Measurements from ENCODE around the gene AURKAIP1.

Gene AURKAIP1

GRCh38 chr1:1332774-1333480, 42.1 kb downstream of the AURKAIP1 start:
- DNase-seq (ENCODE audit: low read depth): no peak

GRCh38 chr1:1332031-1332755, 42.8 kb downstream of the AURKAIP1 start:
- no peak for DNase-seq (ENCODE audit: low read depth)

GRCh38 chr1:1331068-1331965, 43.7 kb downstream of the AURKAIP1 start, which contains the start of gene TAS1R3:
Gene TAS1R3, plus strand, starts transcription at chr1:1331280. Its CDS starts 66 bp downstream, at chr1:1331346.
- no peak for DNase-seq (ENCODE audit: low read depth)

- DNase-seq (ENCODE audit: low read depth): no peak
Measured at GRCh38 chr1:1330366-1331067, 44.5 kb downstream of the AURKAIP1 start.

- no peak for DNase-seq (ENCODE audit: low read depth)
Measured at GRCh38 chr1:1329304-1330210, 45.5 kb downstream of the AURKAIP1 start.

- DNase-seq (ENCODE audit: low read depth): no peak
Measured at GRCh38 chr1:1328254-1328653, 46.8 kb downstream of the AURKAIP1 start.

GRCh38 chr1:1327291-1327690, 47.7 kb downstream of the AURKAIP1 start:
- no peak for DNase-seq (ENCODE audit: low read depth)

- DNase-seq (ENCODE audit: low read depth): no peak
Measured at GRCh38 chr1:1326075-1326605, 48.9 kb downstream of the AURKAIP1 start.

GRCh38 chr1:1325288-1326074, 49.5 kb downstream of the AURKAIP1 start:
- DNase-seq (ENCODE audit: low read depth): no peak

- peak; percentile 95 for DNase-seq (ENCODE audit: low read depth)
Measured at GRCh38 chr1:1324524-1325287, 50.3 kb downstream of the AURKAIP1 start, which contains the start of the genes CPTP and INTS11. Gene CPTP, plus strand, starts transcription at chr1:1324802. Its CDS starts 2,109 bp downstream, at chr1:1326911. Gene INTS11, minus strand, starts transcription at chr1:1324660. Its CDS starts 52 bp downstream, at chr1:1324608.

GRCh38 chr1:1324084-1324523, 50.9 kb downstream of the AURKAIP1 start:
- no peak for DNase-seq (ENCODE audit: low read depth)

All from activated T-cell treated with anti-CD3 and anti-CD28 coated beads for 24 hours (primary cell).